ENCODE measurements around the gene MET. TPM values are rescaled to one million over a fixed set of nuclear protein-coding genes. Genes with fewer than 3 reads are reported as not detected.
"Not testable (repeated sequence)": the region's sequence is repeated elsewhere in the genome, so short reads cannot be mapped to it uniquely, and the experiment has no call there.

Gene MET
- total and polyA plus RNA-seq, 2 donors from 2014 or later: 13.4 to 225 TPM

- Histone ChIP-seq H3K27me3 (ENCODE audit: control insufficient read depth, insufficient read depth, low read length) (no peaks in the 10 kb centered on the region), H3K27ac (ENCODE audit: low read depth in 2 of 2, low read length in 2 of 2) (peak overlapping the region; percentile 57 to 66), H3K9me3 (ENCODE audit: control insufficient read depth in 2 of 3, insufficient read depth in 1 of 3, low read length in 3 of 3) (no peaks in the 10 kb centered on the region), H3K4me1 (ENCODE audit: control insufficient read depth in 2 of 3, insufficient read depth in 2 of 3, low read depth in 1 of 3, low read length in 3 of 3) (peaks cover 0 to 24% (median 7%) of the 10 kb centered on the region in 3 donors), H3K4me3 (ENCODE audit: low read length in 3 of 3) (no peak overlapping the region), H3K9ac (ENCODE audit: low read length in 3 of 3) (no peak overlapping the region), H3K36me3 (ENCODE audit: control insufficient read depth in 2 of 3, insufficient read depth in 3 of 3, low read length in 3 of 3) (no peaks in the 10 kb centered on the region)
- FAIRE-seq (peak; percentile 97), DNase-seq (peak in 2 of 5 donors; percentile 62 to 75)
- TF ChIP-seq CTCF (IDR thresholded peaks at IDR 0.05; ENCODE audit: borderline replicate concordance, extremely low read depth, insufficient read depth): no peak
- intact Hi-C loops (cut with DNase I): loop anchor here (10.0 kb wide), 1 partner anchor 218 kb away; no protein-coding TSS in a partner anchor
Observed at GRCh38 chr7:116812860-116813259, 140.9 kb downstream of the MET start.

- FAIRE-seq: not testable (repeated sequence)
- intact Hi-C loops (cut with DNase I): loop anchor here (10.0 kb wide), 1 partner anchor 219 kb away; no protein-coding TSS in a partner anchor
- H3K27ac ChIP-seq (ENCODE audit: low read depth in 2 of 2, low read length in 2 of 2): peak overlapping the region in 1 of 2 donors; percentile 43
Observed at GRCh38 chr7:116813371-116813770, 141.4 kb downstream of the MET start.

GRCh38 chr7:116815041-116815440 lies 143.0 kb downstream of the MET start:
- Histone ChIP-seq H3K9me3 (ENCODE audit: control insufficient read depth in 2 of 3, insufficient read depth in 1 of 3, low read length in 3 of 3) (no peaks in the 10 kb centered on the region), H3K4me1 (ENCODE audit: control insufficient read depth in 2 of 3, insufficient read depth in 2 of 3, low read depth in 1 of 3, low read length in 3 of 3) (peaks cover 0 to 21% (median 5%) of the 10 kb centered on the region in 3 donors), H3K4me3 (ENCODE audit: low read length in 3 of 3) (no peak overlapping the region), H3K36me3 (ENCODE audit: control insufficient read depth in 2 of 3, insufficient read depth in 3 of 3, low read length in 3 of 3) (no peaks in the 10 kb centered on the region), H3K27ac (ENCODE audit: low read depth in 2 of 2, low read length in 2 of 2) (no peak overlapping the region), H3K27me3 (ENCODE audit: control insufficient read depth, insufficient read depth, low read length) (no peaks in the 10 kb centered on the region), H3K9ac (ENCODE audit: low read length in 3 of 3) (no peak overlapping the region)
- FAIRE-seq (no peak), DNase-seq (no peak)
- no peak for TF ChIP-seq CTCF (IDR thresholded peaks at IDR 0.05; ENCODE audit: borderline replicate concordance, extremely low read depth, insufficient read depth)
- intact Hi-C loops (cut with DNase I): loop anchor here (10.0 kb wide), 1 partner anchor 220 kb away; no protein-coding TSS in a partner anchor

More at GRCh38 chr7:116813371-116813770, 141.4 kb downstream of the MET start:
- not testable (repeated sequence) for H3K9me3 ChIP-seq (ENCODE audit: control insufficient read depth in 2 of 3, insufficient read depth in 1 of 3, low read length in 3 of 3); H3K9ac ChIP-seq (ENCODE audit: low read length in 3 of 3); H3K36me3 ChIP-seq (ENCODE audit: control insufficient read depth in 2 of 3, insufficient read depth in 3 of 3, low read length in 3 of 3); H3K27me3 ChIP-seq (ENCODE audit: control insufficient read depth, insufficient read depth, low read length); DNase-seq; H3K4me3 ChIP-seq (ENCODE audit: low read length in 3 of 3)
- H3K4me1 ChIP-seq (ENCODE audit: control insufficient read depth in 2 of 3, insufficient read depth in 2 of 3, low read depth in 1 of 3, low read length in 3 of 3): peaks cover 0 to 24% (median 7%) of the 10 kb centered on the region in 3 donors

- DNase-seq (no peak), FAIRE-seq (no peak)
- Histone ChIP-seq H3K9me3 (ENCODE audit: control insufficient read depth in 2 of 3, insufficient read depth in 1 of 3, low read length in 3 of 3) (no peaks in the 10 kb centered on the region), H3K36me3 (ENCODE audit: control insufficient read depth in 2 of 3, insufficient read depth in 3 of 3, low read length in 3 of 3) (no peaks in the 10 kb centered on the region), H3K4me1 (ENCODE audit: control insufficient read depth in 2 of 3, insufficient read depth in 2 of 3, low read depth in 1 of 3, low read length in 3 of 3) (no peaks in the 10 kb centered on the region), H3K9ac (ENCODE audit: low read length in 3 of 3) (no peak overlapping the region), H3K4me3 (ENCODE audit: low read length in 3 of 3) (no peak overlapping the region), H3K27ac (ENCODE audit: low read depth in 2 of 2, low read length in 2 of 2) (no peak overlapping the region), H3K27me3 (ENCODE audit: control insufficient read depth, insufficient read depth, low read length) (no peaks in the 10 kb centered on the region)
- no peak for TF ChIP-seq CTCF (IDR thresholded peaks at IDR 0.05; ENCODE audit: borderline replicate concordance, extremely low read depth, insufficient read depth)
- intact Hi-C loops (cut with DNase I): no loop called here
Observed at GRCh38 chr7:116820149-116820548, 148.2 kb downstream of the MET start.

GRCh38 chr7:116821647-116822046 lies 149.7 kb downstream of the MET start:
- H3K4me3 ChIP-seq (ENCODE audit: low read length in 3 of 3); H3K4me1 ChIP-seq (ENCODE audit: control insufficient read depth in 2 of 3, insufficient read depth in 2 of 3, low read depth in 1 of 3, low read length in 3 of 3); H3K27ac ChIP-seq (ENCODE audit: low read depth in 2 of 2, low read length in 2 of 2); FAIRE-seq; H3K36me3 ChIP-seq (ENCODE audit: control insufficient read depth in 2 of 3, insufficient read depth in 3 of 3, low read length in 3 of 3); DNase-seq; H3K9me3 ChIP-seq (ENCODE audit: control insufficient read depth in 2 of 3, insufficient read depth in 1 of 3, low read length in 3 of 3); intact Hi-C loops (cut with DNase I); H3K9ac ChIP-seq (ENCODE audit: low read length in 3 of 3); H3K27me3 ChIP-seq (ENCODE audit: control insufficient read depth, insufficient read depth, low read length): not testable (repeated sequence)
